GM19351 (cell line): ENCODE data around the gene GALNT9.

Experiments
- ATAC-seq: cut with Tn5 transposase; IDR thresholded peaks from one replicate; pipeline ENCODE4 v1.9.1; 2021; ENCODE audit warnings: mild to moderate bottlenecking, moderate library complexity; ENCODE audit not compliant: unreplicated experiment

GALNT9 gene

DNA sequence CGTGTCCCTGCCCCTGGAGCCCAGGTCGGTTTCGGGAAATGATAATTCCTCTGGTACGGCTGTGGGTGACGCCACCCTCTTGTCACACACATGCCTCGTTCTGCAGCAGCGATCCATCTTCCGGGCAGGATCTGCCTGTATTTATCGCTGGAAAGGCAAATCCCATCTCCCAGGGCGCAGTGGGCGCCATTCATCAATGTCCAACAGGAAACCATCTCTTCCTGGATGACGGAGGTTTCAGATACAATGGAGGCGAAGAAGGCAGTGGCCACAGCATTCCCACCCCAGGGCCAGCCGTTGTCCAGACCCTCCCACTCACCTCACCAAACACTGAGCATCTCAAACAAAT is 110.9 kb downstream of the GALNT9 start:
- no peak for ATAC-seq

DNA sequence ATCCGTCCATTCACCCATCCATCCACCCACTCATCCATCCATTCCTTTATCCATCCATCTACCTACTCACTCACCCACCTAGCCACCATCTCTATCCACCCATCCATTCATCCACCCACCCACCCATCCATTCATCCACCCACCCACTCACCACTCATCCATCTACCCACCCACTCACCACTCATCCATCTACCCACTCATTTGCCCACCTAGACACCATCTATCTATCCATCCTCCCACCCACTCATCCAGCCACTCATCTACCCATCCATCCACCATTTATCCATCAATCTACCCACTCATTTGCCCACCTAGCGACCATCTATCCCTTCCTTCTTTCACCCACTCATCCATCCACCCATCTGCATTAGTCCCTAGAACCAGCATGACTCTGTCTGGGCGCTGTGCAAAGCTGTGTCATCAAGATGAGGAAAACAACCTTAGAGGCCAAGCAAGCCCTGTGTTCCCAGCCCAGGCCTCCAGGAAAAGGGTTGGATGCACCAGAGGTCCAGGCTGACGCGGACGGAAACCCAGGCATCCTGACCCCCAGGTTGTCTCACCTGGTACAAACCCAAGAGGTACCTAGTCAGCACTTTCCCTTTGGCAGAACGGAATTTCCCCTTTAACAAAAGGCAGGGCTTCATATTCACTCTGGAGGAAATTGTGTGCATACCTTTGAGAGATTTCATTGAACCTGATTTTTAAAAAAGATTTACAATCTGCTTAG is 111.4 kb downstream of the GALNT9 start:
- no peak for ATAC-seq

- no peak for ATAC-seq
These were observed 112.0 kb downstream of the GALNT9 start for GRCh38 chr12:132217371-132217770.

DNA sequence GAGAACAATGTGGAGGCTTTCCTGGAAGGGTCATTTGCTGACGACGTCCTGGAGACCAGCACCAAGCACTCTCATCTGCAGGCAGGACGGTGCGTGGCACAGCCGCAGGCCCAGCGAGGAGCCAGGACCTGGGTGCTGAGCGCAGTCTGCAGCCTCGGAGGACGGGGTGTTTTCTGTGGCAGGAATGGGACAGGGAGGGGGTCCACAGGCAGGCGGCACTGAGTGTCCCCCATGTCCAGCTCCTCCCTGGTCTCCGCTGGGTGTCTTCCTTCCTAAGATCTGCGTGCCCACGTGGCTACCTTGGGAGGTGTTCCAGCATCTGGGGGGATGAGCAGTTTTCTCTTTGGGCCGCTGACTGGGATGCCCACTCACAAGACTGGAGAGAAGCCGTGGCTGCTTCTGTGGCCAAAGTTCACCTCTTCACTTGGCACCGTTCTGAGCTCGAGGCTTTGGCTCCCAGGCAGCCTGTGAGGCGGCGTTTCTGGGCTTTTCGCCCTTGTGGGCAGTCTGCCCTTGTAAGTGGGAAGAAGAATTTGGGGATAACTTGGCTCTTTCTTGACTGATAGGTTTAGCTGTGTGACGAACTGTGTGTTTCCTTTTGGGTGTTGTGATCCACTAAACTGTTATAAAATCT is 112.9 kb downstream of the GALNT9 start:
- no peak for ATAC-seq

DNA sequence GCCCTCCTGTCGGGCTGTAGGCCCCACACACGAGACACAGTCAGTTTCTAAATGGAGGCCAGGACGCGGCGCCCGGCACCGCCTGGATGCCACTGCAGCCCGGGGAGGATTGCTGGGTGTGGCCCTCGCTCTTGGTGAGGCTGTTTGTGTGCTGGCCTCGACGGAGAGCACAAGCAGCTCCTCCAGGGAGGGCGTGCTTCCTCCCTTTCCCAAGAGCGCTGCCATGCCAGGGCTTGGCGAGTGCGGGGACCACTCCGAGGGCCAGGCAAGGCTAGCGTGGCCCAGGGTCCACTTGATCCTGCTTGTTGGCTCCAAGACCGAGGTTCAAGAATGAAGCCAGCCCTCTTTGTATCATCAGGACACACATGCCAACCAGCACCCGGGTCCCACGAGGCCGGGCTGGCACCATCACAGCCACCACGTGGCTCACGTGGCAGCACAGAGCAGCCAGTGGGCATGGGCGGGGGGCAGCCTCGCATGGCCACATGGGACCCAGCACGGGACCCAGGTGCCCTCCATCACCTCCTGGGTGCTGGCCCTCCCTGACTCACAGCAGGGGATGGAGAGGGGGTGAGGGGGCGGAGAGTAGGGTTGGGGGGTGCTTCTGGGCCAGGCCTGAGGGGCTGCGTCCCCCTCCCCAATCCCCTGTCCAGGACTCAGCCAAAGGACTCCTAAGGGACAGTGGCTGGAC is 113.9 kb downstream of the GALNT9 start:
- ATAC-seq, result no peak

DNA sequence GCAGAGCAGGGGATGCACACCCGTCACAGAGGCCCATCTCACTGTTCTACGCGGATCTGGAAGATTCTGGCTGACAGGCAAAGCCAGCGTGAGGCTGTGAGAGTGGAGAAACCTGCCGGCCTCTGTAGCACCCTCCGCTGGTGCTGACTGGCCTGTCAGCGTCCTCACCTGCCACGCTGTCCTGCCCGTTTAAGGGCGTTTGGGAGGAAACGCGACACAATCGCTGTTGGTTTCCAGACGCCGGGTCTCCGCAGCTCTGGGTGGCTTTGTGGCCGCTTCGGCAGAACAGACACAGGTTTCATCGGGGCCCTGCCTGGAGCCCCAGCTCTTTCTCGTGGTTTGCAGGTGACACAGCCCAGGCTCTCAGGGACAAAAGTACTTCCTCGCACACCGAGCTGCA is 114.5 kb downstream of the GALNT9 start:
- ATAC-seq, result no peak

DNA sequence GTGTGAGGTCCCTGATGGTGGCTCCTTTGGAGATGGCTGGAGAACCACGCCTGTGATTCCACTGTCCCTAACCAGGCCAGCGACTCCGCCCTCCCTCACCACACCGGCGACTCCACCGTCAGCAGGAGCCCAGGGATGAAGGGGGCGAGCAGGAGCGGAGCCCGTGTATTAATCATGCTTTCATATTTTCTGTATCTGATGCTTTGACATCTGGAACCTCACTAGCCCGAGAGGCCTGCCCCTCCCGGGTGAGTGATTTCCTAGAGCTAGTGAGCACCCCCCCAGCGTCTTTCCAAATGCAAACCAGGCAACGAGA is 115.3 kb downstream of the GALNT9 start:
- ATAC-seq, result no peak

DNA sequence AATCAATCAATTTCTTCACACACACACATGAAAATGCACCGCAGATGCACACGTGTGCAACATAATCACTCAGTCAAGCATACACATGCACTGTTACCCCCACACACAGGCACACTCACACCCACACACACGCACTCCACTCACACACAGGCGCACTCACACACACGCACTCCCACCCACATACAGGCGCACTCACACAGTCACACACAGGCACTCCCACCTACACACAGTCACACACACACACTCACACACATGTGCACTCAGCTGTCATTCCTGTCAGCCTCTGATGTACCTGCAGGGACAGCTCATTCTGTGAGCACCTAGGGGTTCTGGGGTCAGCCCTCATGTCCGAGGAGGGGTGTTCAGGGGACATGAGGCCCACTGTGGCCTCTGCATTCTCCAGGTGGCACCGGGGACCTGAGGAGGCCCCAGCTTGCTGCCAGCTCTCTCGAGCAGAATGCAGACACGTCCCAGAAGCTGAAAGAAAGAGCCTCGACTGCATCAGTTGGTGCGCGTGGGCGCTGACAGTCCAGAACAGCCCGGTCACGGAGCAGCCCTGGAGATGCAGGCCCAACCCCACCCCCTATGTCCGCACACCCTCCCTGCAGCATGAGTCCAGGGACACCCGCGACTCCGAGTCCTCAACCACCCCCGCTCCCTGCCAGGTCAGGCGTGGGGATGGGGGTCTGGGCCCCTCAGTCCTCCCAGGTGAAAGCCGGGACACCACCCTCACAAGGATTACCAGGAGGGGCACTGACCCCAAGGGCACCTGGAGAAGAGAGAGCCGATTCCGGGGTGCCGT is 115.8 kb downstream of the GALNT9 start:
- ATAC-seq, result no peak

GRCh38 chr12:132211816-132212215 is 117.6 kb downstream of the GALNT9 start:
- no peak for ATAC-seq

DNA sequence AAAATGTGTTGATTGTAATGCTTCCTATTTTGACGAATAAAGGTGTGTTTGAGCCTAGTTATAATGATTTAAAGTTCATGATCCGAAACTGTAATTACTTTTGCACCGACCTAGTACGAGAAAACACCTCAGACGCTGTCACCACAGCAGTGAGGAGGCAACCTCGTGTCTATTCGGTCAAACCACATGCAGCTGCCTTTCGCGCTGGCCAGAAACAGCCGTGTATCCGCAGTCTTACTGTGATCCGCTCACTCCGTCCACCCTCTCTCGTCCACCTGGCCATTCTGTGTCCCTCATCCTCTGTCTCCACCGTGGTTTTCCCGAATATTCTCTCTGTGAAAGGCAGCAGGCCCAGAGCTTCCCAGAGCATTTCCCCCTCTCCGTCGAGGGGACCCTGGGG is 118.1 kb downstream of the GALNT9 start:
- no peak for ATAC-seq

- ATAC-seq, result no peak
These were observed 119.0 kb downstream of the GALNT9 start for GRCh38 chr12:132210223-132211055.

- ATAC-seq, result no peak
These were observed 119.7 kb downstream of the GALNT9 start for GRCh38 chr12:132209619-132210222.

- no peak for ATAC-seq
These were observed 121.1 kb downstream of the GALNT9 start for GRCh38 chr12:132208153-132208823.

GRCh38 chr12:132207083-132207775 is 122.2 kb downstream of the GALNT9 start:
- ATAC-seq, result no peak

- ATAC-seq, result no peak
These were observed 123.3 kb downstream of the GALNT9 start for GRCh38 chr12:132206046-132206434.

DNA sequence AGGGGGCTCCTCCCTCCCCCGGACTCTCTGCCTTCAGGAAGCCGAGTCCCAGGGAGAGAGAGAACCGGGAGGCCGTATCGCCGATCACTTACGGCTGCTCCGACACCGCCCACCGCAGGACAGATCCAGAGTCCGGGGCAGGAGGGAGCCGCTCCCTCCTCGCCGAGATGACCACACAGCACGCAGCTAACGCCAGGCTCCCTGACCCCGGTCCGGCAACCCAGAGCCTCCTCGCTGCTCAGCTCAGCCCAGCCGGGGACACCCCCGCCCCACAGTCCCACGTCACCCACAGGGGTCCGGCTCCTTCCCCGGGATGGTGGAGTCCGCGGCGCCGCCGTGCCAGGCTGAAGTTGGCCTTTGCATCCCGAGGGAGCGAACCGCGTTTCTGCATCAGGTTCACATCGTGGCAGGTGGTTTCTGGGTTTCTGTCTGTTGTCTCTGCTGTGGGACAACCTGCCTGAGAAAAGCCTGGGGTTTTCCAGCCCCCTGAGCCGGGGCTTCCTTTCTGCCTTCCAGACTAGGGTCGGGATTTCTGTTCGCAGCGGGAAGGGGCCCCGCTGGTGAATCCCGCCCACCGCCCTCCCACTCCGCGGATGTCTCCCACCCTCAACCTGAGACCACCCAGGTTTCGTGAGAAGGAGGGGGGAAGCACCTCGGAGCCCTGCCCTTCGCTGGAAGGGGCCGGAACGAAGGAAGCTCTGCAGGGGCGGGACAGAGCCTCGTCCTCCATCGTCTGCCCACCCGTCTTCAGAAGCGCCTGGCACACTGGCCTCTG is 123.9 kb downstream of the GALNT9 start:
- ATAC-seq, result no peak

DNA sequence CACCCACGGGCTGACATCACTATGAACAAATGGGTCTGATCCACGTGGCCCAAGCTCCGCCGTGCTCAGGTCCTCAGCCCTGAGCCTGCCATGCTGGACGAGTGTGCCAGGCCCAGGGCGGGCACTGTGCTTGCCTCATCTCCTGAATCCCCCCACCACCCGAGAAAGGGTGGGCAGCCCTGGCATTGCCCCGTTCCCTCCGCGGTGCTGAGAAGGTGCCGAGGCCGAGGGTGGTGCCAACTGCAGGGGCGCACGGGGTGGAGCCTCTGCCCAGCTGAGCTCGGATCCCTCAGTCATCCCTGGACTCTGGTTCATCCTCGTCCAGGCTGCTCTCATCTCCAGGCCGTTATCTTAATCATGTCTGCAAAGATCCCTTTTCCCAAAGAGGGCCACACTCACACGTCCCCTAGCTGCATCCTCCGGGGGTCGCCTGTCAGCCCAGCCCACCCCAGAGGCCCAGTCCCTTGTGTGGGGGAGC is 124.6 kb downstream of the GALNT9 start:
- no peak for ATAC-seq

- ATAC-seq, result no peak
These were observed 125.2 kb downstream of the GALNT9 start for GRCh38 chr12:132204063-132204792.
